A549 (cell line): Measurements from ENCODE around the gene CILP. TPM values are rescaled to one million over a fixed set of nuclear protein-coding genes. Genes with fewer than 3 reads are reported as not detected.

Source experiments
- ATAC-seq, 2 experiments: fragments of 200-7000 bp in 1 of 2; fragments of >200 bp in 1 of 2; cut with Nextera tagmentation in 1 of 2; cut with Tn5 transposase in 1 of 2; 3 replicates each; pipeline versions ENCODE4 v1.8.0 to v1.9.1; 2018 to 2020; ENCODE audit warnings: mild to moderate bottlenecking in 1 of 2, moderate library complexity in 1 of 2
- CTCF ChIA-PET: fragments of 300-600 bp; sonication (Branson Sonifier 250); formaldehyde crosslinking; extraction: SDS; loops from one replicate; lab custom pipeline; 2021; ENCODE audit warnings: antibody characterized with exemption, inconsistent platforms; lab: Yijun Ruan, JAX
- POLR2A ChIA-PET: fragments of 350-600 bp; formaldehyde crosslinking; extraction: SDS; loops from one replicate; lab custom pipeline; 2021; ENCODE audit warnings: antibody characterized with exemption, inconsistent platforms; lab: Yijun Ruan, JAX
- DNase-seq, 2 experiments: peaks; one replicate each; pipeline versions ENCODE4 v3.0.0 to v3.0.0-alpha.2; 2011 to 2016; ENCODE audit warnings: low read depth in 1 of 2, low spot score in 1 of 2
- FAIRE-seq: peaks from 2 replicates; lab custom pipeline; 2011; peaks lifted over from hg19 to GRCh38; lab: Jason Lieb, UNC
- H3K27ac ChIP-seq, 2 experiments: fragments of >200 bp; sonication (Bioruptor Twin); formaldehyde crosslinking; 3 replicates each; pipeline ENCODE4 v1.5.1; 2016 to 2017
- H3K4me1 ChIP-seq: fragments of >200 bp; sonication (Bioruptor Twin); formaldehyde crosslinking; 3 replicates; pipeline ENCODE4 v1.6.1; 2016
- H3K4me2 ChIP-seq: fragments of >200 bp; sonication (Bioruptor Twin); formaldehyde crosslinking; 3 replicates; pipeline ENCODE4 v1.6.1; 2016
- H3K4me3 ChIP-seq: fragments of >200 bp; sonication (Bioruptor Twin); formaldehyde crosslinking; 3 replicates; pipeline ENCODE4 v1.5.1; 2016
- H3K9me3 ChIP-seq: fragments of >200 bp; sonication (Bioruptor Twin); formaldehyde crosslinking; 3 replicates; pipeline ENCODE4 v1.6.1; 2016
- ATOH8 ChIP-seq: fragments of 250-450 bp; sonication (Bioruptor Pico); IDR thresholded peaks from 2 replicates; pipeline ENCODE4 v1.5.0; 2020; ENCODE audit warnings: low read depth, mild to moderate bottlenecking, moderate library complexity
- BCL3 ChIP-seq: fragments of >200 bp; sonication (Bioruptor Twin); formaldehyde crosslinking; IDR thresholded peaks from 3 replicates; pipeline ENCODE4 v1.6.1; 2016
- BHLHE40 ChIP-seq: IDR thresholded peaks from 2 replicates; pipeline ENCODE4 v1.6.1; 2012; ENCODE audit warnings: low read depth, low read length, inconsistent platforms
- CBX8 ChIP-seq: fragments of 200-600 bp; sonication (generic); IDR thresholded peaks from 2 replicates; pipeline ENCODE4 v1.6.1; 2016
- CEBPB ChIP-seq, 2 experiments: fragments of >200 bp in 1 of 2; sonication (Bioruptor Twin) in 1 of 2; formaldehyde crosslinking in 1 of 2; IDR thresholded peaks; 2 replicates each; pipeline ENCODE4 v1.6.1; 2012 to 2016
- CHD4 ChIP-seq: fragments of 200-600 bp; sonication (generic); IDR thresholded peaks from 2 replicates; pipeline ENCODE4 v1.6.1; 2016; ENCODE audit warnings: antibody characterized with exemption, mild to moderate bottlenecking, borderline replicate concordance
- CTCF ChIP-seq: fragments of >200 bp; sonication (Bioruptor Twin); formaldehyde crosslinking; IDR thresholded peaks from 3 replicates; pipeline ENCODE4 v1.5.1; 2016
- E2F6 ChIP-seq: IDR thresholded peaks from 2 replicates; pipeline ENCODE4 v1.6.1; 2012; ENCODE audit warnings: low read depth, borderline replicate concordance
- EHMT2 ChIP-seq: fragments of 200-600 bp; sonication (generic); IDR thresholded peaks from 2 replicates; pipeline ENCODE4 v1.6.1; 2016; ENCODE audit warnings: antibody characterized with exemption, low read depth, mild to moderate bottlenecking, moderate library complexity
- FOSL2 ChIP-seq, 2 experiments: fragments of 450-650 bp in 1 of 2; fragments of >200 bp in 1 of 2; sonication (Bioruptor Twin) in 1 of 2; formaldehyde crosslinking; IDR thresholded peaks; 2 replicates each; pipeline versions ENCODE4 v1.5.0 to v1.6.1; 2016 to 2020; ENCODE audit warnings: mild to moderate bottlenecking in 1 of 2, moderate library complexity in 1 of 2
- HES2 ChIP-seq: fragments of >200 bp; sonication (Bioruptor Twin); formaldehyde crosslinking; IDR thresholded peaks from 2 replicates; pipeline ENCODE4 v1.6.1; 2016
- HOXA7 ChIP-seq: fragments of 250-450 bp; sonication (Bioruptor Pico); IDR thresholded peaks from 2 replicates; pipeline ENCODE4 v1.5.0; 2020; ENCODE audit warnings: mild to moderate bottlenecking, moderate library complexity
- JUN ChIP-seq, 2 experiments: fragments of >200 bp; sonication (Bioruptor Twin); formaldehyde crosslinking; IDR thresholded peaks; 2 replicates in 1 of 2; 3 replicates in 1 of 2; pipeline ENCODE4 v1.6.1; 2016 to 2017
- MAZ ChIP-seq: fragments of 150-350 bp; IDR thresholded peaks from 2 replicates; pipeline ENCODE4 v1.6.1; 2014; ENCODE audit warnings: antibody characterized with exemption, low read depth, low read length, borderline replicate concordance
- PBX3 ChIP-seq: IDR thresholded peaks from 2 replicates; pipeline ENCODE4 v1.6.1; 2012
- PHF8 ChIP-seq: fragments of 200-600 bp; sonication (generic); IDR thresholded peaks from 2 replicates; pipeline ENCODE4 v1.6.1; 2016; ENCODE audit warnings: low read depth, mild to moderate bottlenecking, antibody characterized with exemption, moderate library complexity, borderline replicate concordance
- SMC3 ChIP-seq: fragments of >200 bp; sonication (Bioruptor Twin); formaldehyde crosslinking; IDR thresholded peaks from 3 replicates; pipeline ENCODE4 v1.6.1; 2018; ENCODE audit warnings: inconsistent platforms
- ZFP36 ChIP-seq: fragments of 450-650 bp; IDR thresholded peaks from 2 replicates; pipeline ENCODE4 v1.6.1; 2014; ENCODE audit warnings: borderline replicate concordance; ENCODE audit not compliant: partially characterized antibody
- WGBS: methylation state at CpG from one replicate; pipeline ENCODE4 v1.1.6; 2017; ENCODE audit errors: missing lambda C conversion rate; 5-methylcytosine and 5-hydroxymethylcytosine counted together
- polyA plus RNA-seq, 4 experiments: library from polyadenylated mRNA; depleted of rRNA in 3 of 4; stranded (reverse); fragments of >200 nt; fragmentation: RNase III in 1 of 4; extraction: RNeasy Plus Mini Kit Qiagen cat#74134 plus additional on column Dnase treatment in 1 of 4; gene quantifications; 2 replicates in 3 of 4; 3 replicates in 1 of 4; pipeline ENCODE4 v1.2.3, GENCODE V29; 2011 to 2017

CILP gene
- polyA plus RNA-seq, 2 of the 4 experiments (the other 2 are of a cell fraction): 0.09 to 0.14 TPM

GRCh38 chr15:65211482-65211982, 259 bp upstream of the CILP start (continued):
- no peak for TF ChIP-seq CTCF

- ATAC-seq (no peak), FAIRE-seq (no peak), DNase-seq (no peak)
- H3K9me3 ChIP-seq: no peaks in the 10 kb centered on the region
- TF ChIP-seq BCL3 (no peak), FOSL2 (IDR thresholded peaks at IDR 0.05) (no peak), FOSL2 (CRISPR knock-in tag; IDR thresholded peaks at IDR 0.05) (no peak), CEBPB (IDR thresholded peaks at IDR 0.05) (no peak), HOXA7 (CRISPR knock-in tag) (no peak), PBX3 (no peak), EHMT2 (no peak), BHLHE40 (no peak), JUN (IDR thresholded peaks at IDR 0.05) (no peak), MAZ (no peak), E2F6 (no peak), CBX8 (no peak)
- H3K4me2 ChIP-seq: no peak overlapping the region
- H3K27ac ChIP-seq: 0 out of 6 replicates have a peak overlapping the region, but pooled peaks of 1 of the 2 experiments have one; percentile 2
- POLR2A ChIA-PET: interaction anchor here (1.5 kb wide), 1 partner anchor 95 kb away, joined by 6 read pairs; the partner anchor contains the start of gene RNU5B-1
- WGBS: 90% methylated on average over 17 of the region's 17 CpGs
- H3K4me1 ChIP-seq: peaks cover 7% of the 10 kb centered on the region; the same call in 1 of the 3 replicates
- H3K4me3 ChIP-seq: no peak overlapping the region
- CTCF ChIA-PET: interaction anchor here (1.3 to 3.7 kb wide), 5 partner anchors 9 to 61 kb away, joined by 3 to 35 read pairs (median 5); no protein-coding TSS in a partner anchor
Measured at GRCh38 chr15:65209701-65210643, 1.3 kb downstream of the CILP start.

- H3K27ac ChIP-seq: no peak overlapping the region
- TF ChIP-seq ATOH8: no peak
- no peak for TF ChIP-seq SMC3
- TF ChIP-seq HES2: no peak
- TF ChIP-seq PHF8: no peak
- no peak for TF ChIP-seq ZFP36
- no peak for TF ChIP-seq CHD4
- H3K9me3 ChIP-seq: no peaks in the 10 kb centered on the region
- 93% methylated on average over 2 of the region's 2 CpGs for WGBS
- peaks cover 7% of the 10 kb centered on the region; the same call in 1 of the 3 replicates for H3K4me1 ChIP-seq
- ATAC-seq: no peak
- ChIA-PET POLR2A (interaction anchor here (0.6 to 1.5 kb wide), 3 partner anchors 23 to 1918 kb away, joined by 3 to 6 read pairs (median 4); partner anchors contain the start of genes CLPX and RNU5B-1), CTCF (interaction anchor here (0.6 to 3.7 kb wide), 14 partner anchors 9 to 1409 kb away, joined by 3 to 35 read pairs (median 5); partner anchors contain the start of gene CLPX)
- no peak for FAIRE-seq
- H3K4me2 ChIP-seq: no peak overlapping the region
- no peak for DNase-seq
- no peak overlapping the region for H3K4me3 ChIP-seq
Measured at GRCh38 chr15:65208647-65209046, 2.6 kb downstream of the CILP start.
